Measurements from ENCODE around the gene FGD3. TPM values are rescaled to one million over a fixed set of nuclear protein-coding genes. Genes with fewer than 3 reads are reported as not detected.

FGD3 gene
- total and polyA plus RNA-seq, 9 of the 15 experiments (the other 6 are each of a cell fraction or from before 2014, with no cell fraction given): 0.07 to 1.3 (median 0.29) TPM

DNA sequence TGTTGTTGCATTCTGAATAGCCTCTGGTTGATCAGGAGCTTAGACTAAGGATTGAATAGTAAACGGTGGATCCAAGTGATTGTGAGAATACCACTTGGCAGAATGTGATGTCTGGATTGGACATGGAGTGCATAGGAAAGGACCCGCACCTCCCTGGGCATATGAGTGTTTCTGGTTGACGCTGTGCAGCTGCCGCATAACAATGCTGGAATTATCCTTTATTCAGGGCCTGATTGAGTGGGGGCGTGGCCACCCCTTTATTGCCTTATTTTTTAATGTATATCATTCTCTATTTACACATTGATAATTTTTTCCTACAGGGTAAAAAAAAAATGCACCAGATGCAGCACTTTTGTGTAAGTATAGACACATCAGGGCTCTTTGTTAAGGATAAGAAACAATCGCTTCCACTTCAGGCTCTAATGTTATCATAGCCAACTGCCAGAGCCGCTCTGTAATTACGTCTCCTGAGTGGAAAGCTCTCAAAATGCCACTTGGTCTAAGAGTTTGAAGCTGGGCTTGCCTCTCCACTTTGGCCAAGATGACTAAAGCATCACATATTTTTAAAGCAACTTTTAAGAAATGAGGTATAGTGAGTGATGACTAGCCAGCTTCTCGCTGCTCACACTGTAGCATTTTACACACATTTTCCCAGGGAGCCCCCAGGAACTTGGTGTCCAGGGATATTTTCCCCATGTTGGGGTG, 5.7 kb downstream of the FGD3 start:
- 4% methylated on average over 9 of the region's 9 CpGs for WGBS (ENCODE audit: insufficient coverage, low coverage, missing lambda C conversion rate)
- ChIA-PET CTCF (ENCODE audit: low intra/inter-chr PET ratio) (no interaction called here), POLR2A (interaction anchor here (0.5 to 0.6 kb wide), 2 partner anchors 9 to 648 kb away, joined by 3 read pairs; no protein-coding TSS in a partner anchor)
- FAIRE-seq (no peak), DNase-seq (ENCODE audit: extremely low read depth in 1 of 4, low spot score in 3 of 4) (no peak), ATAC-seq (no peak)
- no TSS peak for BruUV-seq (replicated peaks)
- no peaks in the 10 kb centered on the region for H3K9me1 ChIP-seq (ENCODE audit: control insufficient read depth, insufficient read depth, low read length)
- H3K4me2 ChIP-seq (ENCODE audit: insufficient read depth, low read length): no peak overlapping the region
- in situ Hi-C loops (cut with MboI): no loop called here
- TF ChIP-seq HMGN3 (IDR thresholded peaks at IDR 0.05; ENCODE audit: borderline replicate concordance, extremely low read depth, insufficient read length, low read depth, low read length) (no peak), ZMIZ1 (IDR thresholded peaks at IDR 0.05; ENCODE audit: low read depth in 2 of 2, low read length in 2 of 2) (no peak), ZNF644 (tag; IDR thresholded peaks at IDR 0.05; ENCODE audit: low read depth) (no peak), HNRNPH1 (optimal IDR thresholded peaks at IDR 0.05; ENCODE audit: low read depth, low read length) (no peak), COPS2 (conservative IDR thresholded peaks at IDR 0.05) (no peak), ZNF41 (CRISPR knock-in tag; conservative IDR thresholded peaks at IDR 0.05) (no peak), FOXJ2 (tag; IDR thresholded peaks at IDR 0.05) (no peak), ZNF232 (CRISPR knock-in tag; IDR thresholded peaks at IDR 0.05) (no peak), TRIM24 (IDR thresholded peaks at IDR 0.05) (no peak), ADNP (tag; IDR thresholded peaks at IDR 0.05) (no peak), TEAD2 (tag; IDR thresholded peaks at IDR 0.05) (no peak), KLF1 (tag; IDR thresholded peaks at IDR 0.05) (no peak), ZNF668 (CRISPR knock-in tag; IDR thresholded peaks at IDR 0.05) (no peak)
- no peaks in the 10 kb centered on the region for H3K36me3 ChIP-seq (ENCODE audit: control insufficient read depth, insufficient read depth, low read length)
- no peak overlapping the region for H3K9ac ChIP-seq (ENCODE audit: insufficient read depth in 1 of 2, low read depth in 2 of 2, low read length in 2 of 2)
- H3K79me2 ChIP-seq (ENCODE audit: control insufficient read depth, insufficient read depth, low read length): no peaks in the 10 kb centered on the region
- no peaks in the 10 kb centered on the region for H3K9me3 ChIP-seq (replicated peaks; ENCODE audit: control insufficient read depth, insufficient read depth, low read depth, low read length)
- no peak overlapping the region for H3K4me3 ChIP-seq
- intact Hi-C loops (cut with micrococcal nuclease): no loop called here
- no peaks in the 10 kb centered on the region for H3K4me1 ChIP-seq (replicated peaks in 1 of 2; ENCODE audit: control insufficient read depth in 2 of 2, insufficient read depth in 2 of 2, low read length in 2 of 2)
- no peak overlapping the region for H3K27ac ChIP-seq (ENCODE audit: extremely low read depth, low read depth, low read length)
- H2AFZ ChIP-seq (ENCODE audit: low read depth, low read length): no peak overlapping the region
- no peaks in the 10 kb centered on the region for H4K20me1 ChIP-seq (replicated peaks; ENCODE audit: control insufficient read depth, insufficient read depth, low read length)
- H3K27me3 ChIP-seq (ENCODE audit: control insufficient read depth in 2 of 2, insufficient read depth in 2 of 2, low read length in 2 of 2): peaks cover 40 to 45% of the 10 kb centered on the region in 2 experiments

All from K562 (cell line).